GM12873 (cell line): ENCODE data around the gene SP6.

Experiments used
- TF ChIP-seq, protein P1 (sequence below): IDR thresholded peaks from 2 replicates; pipeline ENCODE4 v1.5.1; 2012; ENCODE audit warnings: low read depth, mild to moderate bottlenecking, moderate library complexity, low read length, control low read depth; ENCODE audit not compliant: insufficient read depth; ENCODE audit errors: missing control alignments

Gene SP6

DNA sequence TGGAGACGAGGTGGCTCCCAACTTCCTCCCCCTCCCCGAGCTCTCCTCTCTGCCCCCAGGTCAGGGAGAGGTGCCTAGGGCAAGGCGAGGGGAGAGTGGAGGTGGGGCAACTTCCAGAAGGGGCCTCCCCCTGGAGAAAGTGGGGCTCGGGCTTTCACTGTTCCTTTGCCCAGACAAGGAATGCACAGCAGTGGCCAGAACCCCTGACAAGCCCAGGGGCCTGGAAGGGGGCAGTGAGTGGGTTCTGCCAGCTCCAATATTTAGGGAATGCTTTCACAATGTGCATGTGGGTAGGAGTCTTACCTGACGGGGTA is 33.4 kb upstream of the SP6 start:
- TF ChIP-seq, protein P1, sequence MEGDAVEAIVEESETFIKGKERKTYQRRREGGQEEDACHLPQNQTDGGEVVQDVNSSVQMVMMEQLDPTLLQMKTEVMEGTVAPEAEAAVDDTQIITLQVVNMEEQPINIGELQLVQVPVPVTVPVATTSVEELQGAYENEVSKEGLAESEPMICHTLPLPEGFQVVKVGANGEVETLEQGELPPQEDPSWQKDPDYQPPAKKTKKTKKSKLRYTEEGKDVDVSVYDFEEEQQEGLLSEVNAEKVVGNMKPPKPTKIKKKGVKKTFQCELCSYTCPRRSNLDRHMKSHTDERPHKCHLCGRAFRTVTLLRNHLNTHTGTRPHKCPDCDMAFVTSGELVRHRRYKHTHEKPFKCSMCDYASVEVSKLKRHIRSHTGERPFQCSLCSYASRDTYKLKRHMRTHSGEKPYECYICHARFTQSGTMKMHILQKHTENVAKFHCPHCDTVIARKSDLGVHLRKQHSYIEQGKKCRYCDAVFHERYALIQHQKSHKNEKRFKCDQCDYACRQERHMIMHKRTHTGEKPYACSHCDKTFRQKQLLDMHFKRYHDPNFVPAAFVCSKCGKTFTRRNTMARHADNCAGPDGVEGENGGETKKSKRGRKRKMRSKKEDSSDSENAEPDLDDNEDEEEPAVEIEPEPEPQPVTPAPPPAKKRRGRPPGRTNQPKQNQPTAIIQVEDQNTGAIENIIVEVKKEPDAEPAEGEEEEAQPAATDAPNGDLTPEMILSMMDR = no peak

DNA sequence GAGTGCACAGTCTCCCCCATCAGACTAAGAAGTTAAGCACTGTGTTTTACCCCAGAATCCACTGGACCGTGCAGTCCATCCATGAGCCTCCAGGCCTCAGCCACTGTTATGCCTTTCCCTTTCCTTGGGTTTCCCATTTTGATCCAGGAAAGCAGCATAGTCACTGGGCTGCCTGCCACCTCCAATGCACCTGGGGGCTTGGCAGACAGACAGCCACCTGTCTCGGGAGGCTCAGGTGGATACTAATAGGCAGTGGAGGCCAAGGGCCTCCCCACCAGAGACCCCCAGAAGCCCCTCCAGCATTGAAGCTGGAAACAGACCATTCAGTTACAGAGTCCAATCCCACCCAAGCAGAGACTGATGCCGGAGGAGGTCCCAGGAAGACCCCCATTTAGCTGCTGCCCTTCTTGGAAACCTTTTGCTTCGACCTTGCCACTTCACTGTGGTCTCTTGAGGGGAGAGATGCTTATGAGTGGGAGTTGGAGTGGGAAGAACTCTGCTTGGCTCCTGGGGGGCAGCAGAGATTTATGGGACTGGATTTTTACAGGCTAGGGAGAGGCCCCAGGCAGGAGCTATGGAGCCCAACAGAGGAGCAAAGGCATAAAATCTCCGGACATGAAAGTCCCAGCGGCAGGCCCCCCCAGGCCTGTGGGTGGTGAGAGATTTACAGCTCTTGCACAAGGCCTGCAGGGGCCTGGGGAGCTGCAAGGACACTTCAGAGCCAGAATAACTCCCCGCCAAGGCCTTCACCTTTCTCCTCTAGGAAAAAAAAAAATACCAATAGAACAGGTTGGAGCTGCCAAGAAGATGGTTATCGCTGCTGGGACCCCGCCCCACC is 32.8 kb upstream of the SP6 start:
- TF ChIP-seq, protein P1 = no peak

DNA sequence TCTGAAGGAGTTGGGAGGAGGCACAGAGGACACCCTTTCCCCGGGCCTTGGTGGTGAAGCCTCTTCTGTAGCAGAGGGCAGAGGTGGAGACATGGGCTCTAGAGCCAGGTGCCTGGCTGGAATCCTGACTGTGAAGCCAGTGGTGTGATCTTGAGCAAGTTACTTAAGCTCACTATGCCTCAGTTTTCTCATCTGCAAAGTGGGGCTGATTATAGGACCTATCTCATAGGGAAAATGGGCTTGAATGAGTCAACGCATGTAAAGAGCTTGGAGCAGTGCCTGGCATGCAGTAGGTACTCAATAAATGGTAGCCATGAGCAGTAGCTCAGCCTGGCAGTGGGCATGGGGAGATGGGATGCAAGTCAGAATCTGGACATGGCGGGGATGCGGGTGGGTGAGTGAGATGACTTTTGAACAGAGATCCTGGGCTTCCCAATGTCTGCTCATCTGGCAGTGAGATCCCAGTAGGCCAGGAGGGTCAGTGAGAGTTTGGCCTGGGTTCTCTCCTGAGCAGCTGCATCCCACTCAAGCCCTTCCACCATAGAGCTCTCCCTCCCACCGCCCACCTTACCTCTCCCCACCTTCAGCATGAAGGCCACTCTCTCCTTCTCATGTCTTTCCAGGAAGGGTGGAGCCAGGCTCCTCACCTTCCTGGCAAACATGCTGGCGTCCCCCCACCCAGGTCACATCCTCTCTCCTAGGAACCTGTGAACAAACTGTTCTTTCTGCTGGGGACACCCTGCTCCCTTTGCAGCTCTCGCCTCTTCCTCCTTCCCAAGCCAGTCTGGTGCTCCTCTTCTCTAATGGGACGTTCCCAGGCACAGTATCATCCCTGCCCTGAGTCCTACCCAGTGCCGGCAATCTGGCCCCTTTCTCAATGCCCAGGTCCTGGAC is 32.0 kb upstream of the SP6 start:
- TF ChIP-seq, protein P1 = no peak

DNA sequence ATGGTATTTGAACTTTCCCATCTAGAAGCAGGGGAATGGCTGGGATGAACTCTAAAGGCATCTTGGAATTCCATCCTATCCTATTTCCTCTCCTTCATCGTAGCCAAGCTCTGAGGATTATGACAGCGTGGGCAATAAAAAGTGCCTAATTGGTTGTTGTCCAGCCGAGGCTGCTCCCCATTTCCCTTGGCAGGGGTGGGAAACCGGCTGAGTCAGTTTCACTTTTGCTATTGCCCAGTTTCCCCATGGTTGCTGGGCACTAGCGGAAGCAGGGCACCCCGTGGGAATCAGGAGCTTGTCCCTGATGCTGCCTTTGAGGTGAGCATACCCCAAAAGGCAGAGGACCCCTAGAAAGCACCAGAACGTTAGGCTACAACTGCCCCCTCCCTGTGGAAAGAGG is 31.3 kb upstream of the SP6 start:
- TF ChIP-seq, protein P1 = no peak

DNA sequence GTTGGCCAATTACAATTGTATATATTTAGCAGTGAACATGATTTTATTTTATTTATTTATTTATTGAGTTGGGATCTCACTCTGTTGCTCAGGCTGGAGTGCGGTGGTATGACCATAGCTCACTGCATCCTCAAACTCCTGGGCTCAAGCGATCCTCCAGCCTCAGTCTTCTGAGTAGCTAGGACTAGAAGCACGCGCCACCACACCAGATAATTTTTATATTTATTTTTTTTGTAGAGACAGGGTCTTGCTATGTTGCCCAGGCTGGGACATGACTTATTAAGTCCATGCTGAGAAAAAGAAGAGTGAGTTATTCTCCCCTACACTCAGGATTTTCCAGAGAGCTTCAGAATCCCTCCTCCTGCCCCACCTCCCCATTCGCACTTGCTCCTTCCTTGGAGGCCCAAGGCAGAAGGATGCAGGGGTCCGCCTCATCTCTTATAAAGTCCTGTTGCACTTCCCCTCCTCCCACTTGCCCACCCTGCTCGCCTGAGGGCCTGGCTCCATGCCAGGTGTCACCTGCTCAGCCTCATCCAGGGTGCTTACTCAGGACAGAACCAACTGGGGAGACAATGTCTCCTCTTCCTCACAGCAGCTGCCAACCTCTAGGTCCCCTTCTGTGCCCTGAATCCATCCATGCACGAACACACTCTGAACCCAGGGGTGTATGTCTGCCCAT is 29.0 kb upstream of the SP6 start:
- TF ChIP-seq, protein P1 = no peak

DNA sequence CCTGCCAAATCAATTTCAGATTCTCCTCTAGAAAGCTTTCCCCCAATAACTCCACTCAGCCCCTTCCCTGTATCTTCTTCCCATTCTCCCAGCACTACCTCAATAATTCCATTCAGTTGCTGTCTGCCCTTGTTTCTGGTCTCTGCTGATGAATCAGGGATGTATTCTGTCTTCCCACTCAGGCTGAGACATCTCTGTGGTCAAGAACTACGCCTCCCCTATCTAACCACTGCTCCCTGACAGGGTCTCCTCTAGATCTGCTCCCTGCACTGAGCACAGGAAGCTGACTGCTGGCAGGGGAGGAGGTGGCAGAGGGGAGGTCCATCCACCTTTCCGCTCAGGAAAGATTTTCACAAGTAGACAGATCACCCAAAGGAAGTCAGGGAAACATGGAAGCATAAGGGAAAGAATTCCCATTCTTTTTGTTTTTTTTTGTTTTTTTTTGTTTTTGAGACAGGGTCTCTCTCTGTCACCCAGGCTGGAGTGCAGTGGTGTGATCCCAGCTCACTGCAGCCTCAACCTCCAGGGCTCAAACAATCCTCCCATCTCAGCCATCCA is 28.1 kb upstream of the SP6 start:
- TF ChIP-seq, protein P1 = no peak
